GM04504 (cell line): ENCODE data around the gene TBC1D22A.

Experiments used
- DNase-seq: peaks from one replicate; pipeline ENCODE4 v3.0.0-alpha.2; 2012; ENCODE audit warnings: low read depth

TBC1D22A gene

DNA sequence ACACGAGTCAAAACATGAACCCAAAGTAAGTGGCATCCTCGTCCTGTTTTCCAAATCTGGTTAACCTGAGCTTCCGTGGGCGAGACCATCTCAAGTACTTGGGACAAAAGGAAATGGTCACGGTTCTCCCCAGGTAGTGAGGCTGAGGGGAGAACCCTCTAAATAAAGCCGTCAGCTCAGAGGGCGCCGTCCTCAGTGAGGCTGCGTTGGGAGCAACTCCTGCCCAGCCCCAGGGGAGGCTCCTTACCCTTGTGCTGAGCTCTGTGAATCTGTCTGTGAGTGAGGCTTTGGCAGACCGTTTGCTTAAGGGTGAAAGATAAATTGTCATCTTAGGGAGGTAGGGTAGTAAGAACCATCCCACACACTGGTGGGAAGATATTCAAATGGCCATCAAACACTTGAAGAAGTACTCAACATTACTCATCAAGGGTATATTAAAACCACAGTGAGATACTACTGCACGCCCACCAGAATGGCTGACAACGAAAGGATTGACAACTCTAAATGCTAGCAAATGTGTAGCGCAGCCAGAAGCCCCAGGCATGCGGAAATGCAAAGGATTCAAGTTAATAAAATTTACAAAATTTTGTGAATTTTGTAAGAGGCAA lies 321.0 kb downstream of the TBC1D22A start:
- no peak for DNase-seq

DNA sequence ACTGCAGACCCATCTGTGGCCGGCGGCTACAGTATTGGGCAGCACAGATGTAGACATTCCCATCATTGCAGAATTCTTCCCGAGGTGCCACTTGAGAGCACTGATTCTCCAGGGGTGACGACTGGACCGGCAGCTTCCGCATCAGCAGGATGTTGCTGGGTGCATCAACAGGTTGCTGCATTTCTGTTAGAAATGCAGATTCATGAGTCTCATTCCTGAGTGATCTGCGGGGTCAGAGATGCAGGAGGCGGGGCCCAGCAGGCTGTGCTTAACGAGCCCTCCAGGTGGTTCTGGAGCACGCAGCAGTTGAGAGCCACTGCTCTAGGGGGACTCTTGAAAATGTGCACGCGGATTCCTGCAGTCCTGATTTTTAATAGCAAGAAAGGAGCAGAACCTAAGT lies 321.8 kb downstream of the TBC1D22A start:
- DNase-seq, result no peak

DNA sequence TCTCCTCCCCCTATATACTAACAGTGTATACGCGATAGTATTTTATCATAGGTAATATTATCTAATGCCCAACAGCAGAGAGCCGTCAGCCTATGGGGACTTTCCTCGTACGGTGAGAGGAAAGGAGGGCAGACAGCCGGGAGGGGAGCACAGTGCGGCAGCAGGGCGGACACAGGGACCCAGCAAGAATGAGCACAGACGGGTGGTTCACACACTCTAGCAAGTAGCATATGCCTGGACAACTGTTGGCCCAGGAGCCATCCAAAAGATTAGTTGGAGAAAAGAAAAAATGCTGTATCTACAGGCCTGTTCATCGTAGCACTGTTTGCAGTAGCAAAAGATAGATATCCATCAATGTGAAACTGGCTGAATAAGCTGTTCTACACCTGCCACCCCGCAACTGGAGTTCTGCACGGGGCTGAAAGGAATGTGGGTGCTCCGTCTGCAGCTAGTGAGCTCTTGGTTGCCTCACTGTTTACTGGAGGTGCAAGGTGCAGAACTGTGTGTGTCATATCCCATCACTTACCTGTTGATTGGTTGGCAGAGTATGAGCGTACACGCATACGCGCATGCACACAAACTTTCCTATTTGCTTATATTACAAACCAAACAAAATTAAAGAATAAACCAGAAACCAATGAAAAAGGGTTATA lies 324.3 kb downstream of the TBC1D22A start:
- DNase-seq, result no peak

DNA sequence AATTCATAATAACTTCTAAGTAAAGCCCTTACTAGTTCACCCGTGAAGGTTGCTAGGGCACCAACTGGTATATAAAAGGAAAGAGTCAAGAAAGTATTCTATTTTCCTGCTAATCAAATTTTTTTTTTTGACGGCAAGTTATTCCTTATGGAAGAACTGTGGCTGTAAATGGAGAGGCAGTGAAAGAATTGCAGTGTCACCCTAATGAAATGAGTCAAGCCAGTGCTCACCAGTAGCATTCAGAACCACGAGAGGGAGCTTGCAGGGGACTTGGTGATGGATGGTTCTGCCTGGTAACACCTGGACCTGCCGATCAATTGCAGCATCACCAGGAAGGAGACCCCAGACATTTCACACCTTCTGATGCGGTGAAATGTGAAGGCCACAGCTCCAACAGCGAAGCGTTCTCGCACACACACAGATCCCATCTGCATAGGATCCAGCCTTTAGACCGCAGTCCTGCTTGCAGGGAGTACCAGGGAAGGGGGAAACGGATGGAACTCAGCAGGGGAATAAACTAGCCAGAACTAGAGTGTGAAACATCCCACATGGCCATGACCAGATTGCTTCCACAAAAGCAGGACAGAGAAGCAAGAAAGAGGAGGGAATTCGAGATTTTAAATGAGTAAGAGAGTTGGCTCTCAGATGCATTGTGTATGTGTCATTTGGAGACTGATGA lies 326.2 kb downstream of the TBC1D22A start:
- no peak for DNase-seq

DNA sequence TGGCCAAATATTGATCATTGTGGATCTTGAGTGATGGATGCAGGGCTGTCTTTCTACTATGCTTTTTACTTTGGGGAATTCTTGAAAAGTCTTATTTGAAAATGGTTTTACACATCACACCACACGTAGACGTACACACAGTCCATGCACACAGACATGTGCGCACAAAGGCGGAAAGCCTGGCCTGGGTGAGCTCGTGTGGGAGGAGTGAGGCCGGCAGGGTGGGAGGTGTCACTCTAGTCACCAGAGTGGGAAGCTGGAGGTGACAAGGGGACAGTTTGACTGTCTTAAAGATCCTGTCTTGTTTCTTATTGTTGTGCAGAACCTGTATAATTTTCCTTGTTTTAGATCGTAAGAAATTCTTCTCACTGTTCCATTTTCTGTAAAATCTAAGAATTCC lies 326.9 kb downstream of the TBC1D22A start:
- no peak for DNase-seq

DNA sequence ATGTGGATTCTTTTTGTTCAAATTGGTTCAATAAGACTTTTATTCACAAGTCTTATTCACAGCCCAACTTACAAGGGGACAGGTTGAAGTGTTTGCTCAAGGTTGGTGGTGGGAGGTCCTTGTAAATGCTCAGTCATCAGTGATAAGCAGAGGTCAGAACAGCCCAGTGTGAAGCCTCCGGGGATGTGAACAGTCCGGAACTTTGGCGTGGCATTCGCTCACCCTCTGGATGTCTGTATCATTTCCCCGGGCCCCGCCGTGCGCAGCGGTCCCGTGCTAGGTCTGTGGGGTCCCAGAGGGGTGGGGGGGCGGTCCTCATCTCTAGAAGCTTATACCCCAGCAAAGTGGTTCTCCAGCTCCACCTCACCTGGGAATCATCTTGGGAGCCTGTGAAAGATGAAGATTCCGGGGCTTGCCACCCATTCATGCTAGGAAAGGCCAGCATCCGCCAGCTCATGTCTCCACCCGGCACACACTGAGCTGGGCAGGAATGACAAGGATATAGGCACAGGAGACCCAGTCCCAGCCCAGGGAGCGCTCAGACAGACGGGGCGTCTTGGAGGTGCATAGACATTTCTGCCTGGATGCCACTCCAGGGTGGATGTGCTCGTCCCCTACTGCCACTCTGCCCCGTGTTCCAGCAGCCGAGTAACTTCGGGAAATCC lies 327.5 kb downstream of the TBC1D22A start:
- DNase-seq, result no peak

DNA sequence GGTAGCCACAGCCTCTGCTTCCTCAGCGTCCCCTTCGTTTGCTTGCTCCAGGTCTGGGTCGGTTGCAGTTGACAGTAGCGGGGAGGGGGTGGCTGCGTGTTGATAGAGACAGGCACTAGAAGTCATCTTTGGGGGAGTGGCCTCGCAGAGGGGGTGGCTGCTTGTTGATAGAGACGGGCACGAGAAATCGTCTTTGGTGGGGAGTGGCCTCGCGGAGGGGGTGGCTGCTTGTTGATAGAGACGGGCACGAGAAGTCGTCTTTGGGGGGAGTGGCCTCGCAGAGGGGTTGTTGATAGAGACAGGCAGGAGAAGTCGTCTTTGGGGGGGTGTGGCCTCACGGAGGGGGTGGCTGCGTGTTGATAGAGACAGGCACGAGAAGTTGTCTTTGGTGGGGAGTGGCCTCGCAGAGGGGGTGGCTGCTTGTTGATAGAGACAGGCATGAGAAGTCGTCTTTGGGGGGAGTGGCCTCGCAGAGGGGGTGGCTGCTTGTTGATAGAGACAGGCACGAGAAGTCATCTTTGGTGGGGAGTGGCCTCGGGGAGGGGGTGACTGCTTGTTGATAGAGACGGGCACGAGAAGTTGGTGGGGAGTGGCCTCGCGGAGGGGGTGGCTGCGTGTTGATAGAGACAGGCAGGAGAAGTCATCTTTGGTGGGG lies 328.3 kb downstream of the TBC1D22A start:
- DNase-seq, result no peak

DNA sequence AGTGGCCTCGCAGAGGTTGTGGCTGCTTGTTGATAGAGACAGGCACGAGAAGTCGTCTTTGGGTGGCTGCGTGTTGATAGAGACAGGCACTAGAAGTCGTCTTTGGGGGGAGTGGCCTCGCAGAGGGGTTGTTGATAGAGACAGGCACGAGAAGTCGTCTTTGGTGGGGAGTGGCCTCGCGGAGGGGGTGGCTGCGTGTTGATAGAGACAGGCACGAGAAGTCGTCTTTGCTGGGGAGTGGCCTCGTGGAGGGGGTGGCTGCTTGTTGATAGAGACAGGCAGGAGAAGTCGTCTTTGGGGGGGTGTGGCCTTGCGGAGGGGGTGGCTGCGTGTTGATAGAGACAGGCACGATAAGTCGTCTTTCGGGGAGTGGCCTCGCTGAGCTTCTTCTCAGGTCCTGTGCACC lies 328.8 kb downstream of the TBC1D22A start:
- no peak for DNase-seq

DNA sequence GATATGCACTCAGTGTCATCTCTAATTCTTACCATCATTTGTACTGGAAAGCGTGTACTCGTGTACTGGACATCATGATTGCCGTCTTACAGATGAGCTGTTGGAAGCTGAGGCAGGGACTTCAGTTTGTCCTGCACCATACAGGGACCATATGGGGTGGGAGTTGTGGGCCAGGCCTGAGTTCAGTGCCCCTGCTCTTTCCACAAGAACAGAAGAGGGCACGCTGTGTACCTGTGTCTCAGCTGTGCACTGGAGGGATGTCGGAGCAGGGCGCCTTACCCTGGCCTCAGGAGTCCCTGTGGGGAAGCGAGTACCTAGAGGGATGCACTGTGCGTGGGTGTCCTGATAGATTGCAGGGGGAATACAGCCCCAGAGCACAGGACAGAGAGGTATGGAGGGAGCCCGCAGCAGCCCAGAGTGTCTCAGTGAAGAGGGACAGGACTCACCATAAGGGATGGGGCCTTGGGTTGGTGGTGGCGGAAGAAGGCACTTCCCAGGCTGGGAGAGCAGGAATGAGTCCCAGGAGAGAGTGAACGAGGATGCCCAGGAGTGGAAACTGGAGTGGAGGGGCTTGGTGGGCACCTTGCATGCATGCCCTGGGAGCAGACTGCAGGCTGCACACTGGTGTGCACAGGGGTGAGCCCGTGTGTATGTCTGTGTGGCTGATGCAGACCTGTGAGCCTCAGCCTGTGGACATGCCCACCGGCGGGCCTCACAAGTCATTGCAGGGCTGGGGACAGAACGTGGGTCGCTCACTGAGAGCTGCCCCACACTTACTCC lies 329.7 kb downstream of the TBC1D22A start:
- no peak for DNase-seq

DNA sequence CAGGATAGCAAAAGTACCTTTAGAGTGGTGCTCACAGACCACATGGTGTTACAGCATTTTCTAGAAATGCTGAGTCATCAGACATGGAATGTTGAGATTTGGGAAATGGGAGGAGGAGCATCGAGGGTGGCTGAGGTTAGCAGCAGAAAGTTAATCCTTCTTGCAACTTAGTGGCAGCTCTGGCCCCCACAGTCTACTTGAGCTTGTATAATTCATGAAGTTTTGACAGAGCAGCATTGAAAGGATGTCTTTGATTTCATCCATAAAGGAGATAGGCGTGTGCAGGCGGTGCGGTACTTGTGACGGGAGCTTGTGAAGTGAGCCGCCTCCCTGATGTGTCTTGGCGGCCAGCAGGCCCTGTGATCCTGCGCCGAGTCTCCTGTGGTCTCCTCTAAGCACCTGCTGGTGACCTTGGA lies 330.5 kb downstream of the TBC1D22A start:
- DNase-seq, result no peak

DNA sequence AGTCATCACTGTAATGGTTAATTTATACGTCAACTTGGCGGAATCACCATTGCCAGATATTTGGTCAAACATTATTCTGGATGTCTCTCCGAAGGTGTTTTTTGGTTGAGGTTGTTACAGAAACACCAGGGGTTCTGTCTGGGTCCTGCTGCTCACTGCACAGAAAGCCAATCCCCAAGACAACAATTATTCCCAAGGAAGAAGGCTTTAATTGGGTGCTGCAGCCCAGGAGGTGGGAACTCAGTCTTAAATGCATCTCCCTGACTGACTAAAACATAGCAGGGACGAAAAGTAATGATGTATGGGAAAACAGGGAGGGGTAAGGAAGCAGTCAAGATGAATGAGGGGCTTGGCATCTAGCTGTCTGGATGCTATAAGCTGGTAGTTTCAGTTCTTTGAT lies 331.3 kb downstream of the TBC1D22A start:
- DNase-seq, result no peak

DNA sequence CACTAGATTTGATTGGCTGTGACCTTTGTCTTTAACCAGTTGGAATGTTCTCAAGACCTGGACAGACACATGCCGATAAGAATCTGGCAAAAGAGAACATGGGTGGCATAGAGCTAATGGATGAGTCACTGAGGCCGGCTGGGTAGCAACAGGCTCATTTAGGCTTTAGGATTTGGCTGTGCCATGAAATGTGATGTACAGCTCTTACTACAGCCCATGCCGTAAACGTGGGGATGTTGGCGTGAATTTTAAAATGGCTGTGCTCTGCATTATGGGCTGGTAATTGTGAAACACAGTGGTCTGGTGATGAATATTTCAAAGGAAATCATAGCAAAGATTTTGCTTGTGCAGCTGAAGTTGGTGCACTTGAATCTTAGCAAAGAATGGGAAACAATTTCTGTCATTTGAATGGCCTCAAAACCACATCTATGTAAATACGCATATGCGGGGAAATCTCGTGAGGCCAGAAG lies 332.4 kb downstream of the TBC1D22A start:
- DNase-seq, result no peak

DNA sequence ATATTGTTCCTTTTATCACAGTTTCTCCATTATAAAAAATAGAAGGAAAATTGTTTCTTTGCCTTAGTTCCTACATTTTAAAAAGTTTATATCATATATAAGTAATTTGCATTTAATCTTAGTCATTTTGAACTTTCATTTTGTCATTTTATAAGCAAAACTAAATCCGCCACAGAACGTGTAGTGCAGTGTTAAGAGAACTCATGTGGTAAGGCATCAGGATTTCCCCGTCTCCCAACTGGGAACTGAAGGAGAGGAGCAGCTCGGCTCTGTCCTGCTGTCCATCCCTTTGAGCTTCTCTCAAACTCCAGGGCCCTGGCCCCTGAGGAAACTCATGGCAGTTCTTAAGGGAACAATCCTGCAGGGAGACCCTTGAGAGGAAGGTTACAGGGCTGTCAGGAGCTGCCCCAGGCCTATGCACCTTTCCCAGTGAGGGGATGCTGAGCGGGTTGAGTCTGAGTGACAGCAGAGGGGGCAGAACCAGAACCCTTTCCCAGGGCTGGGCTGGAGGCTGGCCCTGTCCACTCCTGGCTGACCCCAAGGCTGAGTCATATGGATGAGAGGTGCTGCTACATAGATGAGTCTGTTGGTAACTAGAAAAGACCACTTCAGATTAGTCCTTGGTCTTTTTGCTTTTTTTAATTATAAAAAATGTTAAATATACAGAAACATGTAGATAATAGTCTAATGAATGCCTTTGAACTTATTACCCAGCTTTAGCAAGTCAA lies 333.1 kb downstream of the TBC1D22A start:
- no peak for DNase-seq

DNA sequence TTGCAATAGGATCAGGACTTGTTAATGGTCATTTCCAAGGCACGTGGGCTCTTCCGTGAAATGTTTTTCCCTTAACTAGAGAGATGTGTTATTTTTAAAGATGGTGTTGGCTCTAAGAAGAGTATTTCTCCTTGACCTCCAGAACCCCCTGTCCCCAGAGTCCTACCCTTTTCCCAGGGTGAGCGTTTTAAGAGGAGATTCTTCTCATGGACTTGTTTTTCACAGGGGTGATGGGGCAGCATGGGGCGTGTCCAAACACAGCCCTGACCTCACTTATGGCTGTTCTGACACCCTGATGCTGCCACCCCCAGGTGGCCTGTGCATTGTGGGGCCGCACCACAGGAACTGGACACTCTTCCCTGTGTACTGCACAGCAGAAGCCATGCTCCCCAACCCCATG lies 335.7 kb downstream of the TBC1D22A start:
- DNase-seq, result no peak

DNA sequence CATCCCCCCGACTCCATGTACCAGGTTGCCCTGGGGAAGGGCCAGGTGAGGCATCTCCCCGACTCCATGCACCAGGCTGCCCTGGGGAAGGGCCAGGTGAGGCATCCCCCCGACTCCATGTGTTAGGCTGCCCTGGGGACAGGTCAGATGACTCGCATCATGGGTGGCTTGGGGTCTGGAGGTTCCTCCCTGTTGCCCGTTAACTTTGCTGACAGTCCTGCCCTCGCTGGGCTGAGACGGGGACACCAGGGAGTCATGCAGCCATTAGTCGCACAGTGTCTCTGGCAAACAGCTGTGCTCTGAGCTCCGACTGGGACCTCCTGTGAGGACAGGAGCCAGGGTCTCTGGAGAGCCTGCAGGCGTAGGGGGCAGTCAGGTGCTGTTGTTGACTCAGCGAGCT lies 336.1 kb downstream of the TBC1D22A start:
- no peak for DNase-seq

DNA sequence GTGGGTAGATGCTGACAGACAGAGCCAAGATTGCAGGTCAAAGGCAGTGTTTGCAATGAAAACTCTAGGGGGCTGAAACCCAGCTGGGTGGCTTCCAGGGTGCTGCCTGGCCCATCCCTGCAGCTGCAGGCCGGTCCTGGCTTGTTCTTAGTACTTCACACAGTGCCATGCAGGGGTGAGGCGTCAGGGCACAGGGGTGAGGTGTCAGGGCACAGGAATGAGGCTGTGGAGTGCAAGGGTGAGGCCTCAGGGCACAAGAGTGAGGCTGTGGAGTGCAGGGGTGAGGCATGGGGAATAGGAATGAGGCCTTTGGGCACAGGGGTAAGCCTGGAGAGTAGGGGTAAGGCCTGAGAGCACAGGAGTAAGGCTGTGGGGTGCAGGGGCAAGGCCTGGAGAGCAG lies 337.6 kb downstream of the TBC1D22A start:
- no peak for DNase-seq

DNA sequence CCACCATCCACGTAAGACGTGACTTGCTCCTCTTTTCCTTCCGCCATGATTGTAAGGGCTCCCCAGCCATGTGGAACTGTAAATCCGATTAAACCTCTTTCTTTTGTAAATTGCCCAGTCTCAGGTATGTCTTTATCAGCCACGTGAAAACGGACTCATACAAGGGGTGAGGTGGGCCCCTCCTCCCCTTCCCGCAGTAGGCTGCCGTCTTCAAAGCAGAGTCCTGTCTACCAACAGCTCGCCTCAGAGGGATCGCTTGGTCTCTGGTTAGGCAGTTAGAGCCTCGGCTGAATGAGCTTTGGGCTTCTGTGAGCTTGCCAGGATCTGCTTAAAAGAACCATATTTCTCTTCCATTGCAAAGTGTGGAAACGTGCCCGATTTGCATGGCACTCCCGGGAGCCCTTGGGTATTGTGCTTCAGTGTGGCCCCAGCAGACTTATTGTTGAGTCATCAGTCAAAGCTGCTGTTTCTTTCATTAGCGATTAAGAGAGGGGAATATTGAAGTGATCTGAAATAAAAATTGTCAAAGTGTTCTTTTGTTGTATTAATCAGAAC lies 338.3 kb downstream of the TBC1D22A start:
- no peak for DNase-seq

DNA sequence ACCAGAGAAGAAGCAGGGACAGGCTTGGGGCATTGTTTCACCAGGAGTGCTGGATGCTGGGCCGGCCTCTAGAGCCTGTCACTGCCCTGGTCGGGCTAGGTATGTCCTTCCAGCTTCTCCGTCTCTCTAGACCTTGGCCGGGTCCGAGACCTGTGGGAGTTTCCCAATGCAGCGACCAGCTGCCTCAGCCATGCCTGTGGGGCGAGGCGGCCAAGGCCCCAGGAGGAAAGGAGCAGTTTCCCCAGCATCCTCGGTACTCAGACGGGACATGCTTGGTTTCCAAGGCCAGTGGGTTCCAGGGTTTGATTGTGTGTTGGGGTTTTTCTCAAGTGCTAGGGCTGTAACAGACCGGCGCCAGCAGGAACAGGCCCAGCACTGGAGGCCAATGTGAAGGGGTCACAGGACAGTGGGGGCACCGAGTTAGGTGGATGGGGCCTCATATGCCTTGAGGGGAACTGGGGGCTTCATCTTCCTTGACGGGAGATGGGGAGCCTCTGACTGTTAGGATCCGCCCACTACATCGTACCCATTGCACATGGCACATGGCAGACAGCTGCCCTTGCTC lies 339.0 kb downstream of the TBC1D22A start:
- no peak for DNase-seq

DNA sequence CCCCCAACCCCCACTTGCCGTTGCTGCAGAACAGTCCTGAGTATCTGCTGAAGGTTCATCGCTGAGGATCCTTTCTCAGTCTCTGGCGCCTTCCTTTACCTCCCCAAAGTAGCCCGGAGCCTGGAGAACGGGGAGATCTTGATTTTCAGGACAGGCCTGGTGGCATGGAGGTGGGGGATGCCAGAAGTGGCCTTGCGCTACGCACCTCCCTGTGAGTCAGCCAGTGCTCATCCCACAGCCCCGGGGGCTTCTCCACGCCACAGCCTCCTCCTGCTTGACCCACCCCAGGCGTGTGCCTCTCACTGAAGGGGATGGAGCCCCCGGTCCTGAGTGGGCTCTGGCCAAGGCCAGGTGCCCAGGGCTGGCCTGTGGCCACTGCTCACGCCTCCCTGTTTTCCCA lies 339.6 kb downstream of the TBC1D22A start:
- DNase-seq, result no peak

DNA sequence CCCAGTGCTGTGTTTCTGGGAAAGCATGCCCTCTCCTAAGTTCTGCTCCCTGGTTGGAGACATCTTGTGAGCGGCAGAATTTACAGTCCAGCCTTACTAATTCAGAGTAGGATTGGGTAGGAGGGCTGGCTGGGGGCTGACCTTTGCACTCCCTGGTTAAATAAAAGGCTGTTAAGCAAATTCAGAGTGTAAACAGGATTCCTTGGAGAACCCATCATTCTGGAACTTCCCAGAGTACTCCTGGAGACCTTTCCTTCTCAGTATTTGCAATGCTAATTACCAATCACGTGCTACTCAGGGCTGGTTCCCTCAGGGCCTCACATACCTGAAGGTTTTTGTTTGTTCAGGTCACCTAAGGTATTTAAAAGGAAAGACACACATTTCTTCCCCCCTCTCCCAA lies 340.2 kb downstream of the TBC1D22A start:
- DNase-seq, result no peak
